Endodermal cell (in vitro differentiated cells): ENCODE results near the gene FAM217A. TPM values are rescaled to one million over a fixed set of nuclear protein-coding genes. Genes with fewer than 3 reads are reported as not detected.

Experiments used
- DNase-seq: peaks from one replicate; pipeline ENCODE4 v3.0.0-alpha.2; 2017
- H3K27ac ChIP-seq: 2 replicates; pipeline ENCODE4 v1.5.1; 2013; ENCODE audit warnings: mild to moderate bottlenecking, low read depth, low read length, moderate library complexity
- H3K27me3 ChIP-seq: 2 replicates; pipeline ENCODE4 v1.6.1; 2013; ENCODE audit warnings: mild to moderate bottlenecking, low read length, moderate library complexity; ENCODE audit not compliant: insufficient read depth, control insufficient read depth, poor library complexity, severe bottlenecking
- H3K36me3 ChIP-seq: 2 replicates; pipeline ENCODE4 v1.7.0; 2013; ENCODE audit warnings: mild to moderate bottlenecking, low read length, moderate library complexity; ENCODE audit not compliant: control insufficient read depth, insufficient read depth
- H3K4me1 ChIP-seq: one replicate; pipeline ENCODE4 v1.7.0; 2013; ENCODE audit warnings: low read length; ENCODE audit not compliant: control insufficient read depth, insufficient read depth
- H3K4me3 ChIP-seq: 2 replicates; pipeline ENCODE4 v1.5.1; 2013; ENCODE audit warnings: mild to moderate bottlenecking, low read length, moderate library complexity
- H3K9ac ChIP-seq: 2 replicates; pipeline ENCODE4 v1.6.1; 2013; ENCODE audit warnings: mild to moderate bottlenecking, low read length, moderate library complexity; ENCODE audit not compliant: poor library complexity, severe bottlenecking; ENCODE audit errors: extremely low read depth
- H3K9me3 ChIP-seq: 2 replicates; pipeline ENCODE4 v1.6.1; 2013; ENCODE audit warnings: mild to moderate bottlenecking, low read length, moderate library complexity; ENCODE audit not compliant: control insufficient read depth
- H3K27ac Mint-ChIP-seq: 2 replicates; pipeline ENCODE4 v1.8.0; 2020; ENCODE audit warnings: mixed read lengths
- H3K27me3 Mint-ChIP-seq: 2 replicates; pipeline ENCODE4 v1.8.0; 2021; ENCODE audit warnings: mild to moderate bottlenecking, mixed read lengths; ENCODE audit not compliant: insufficient read depth
- H3K36me3 Mint-ChIP-seq: 2 replicates; pipeline ENCODE4 v1.8.0; 2020; ENCODE audit warnings: low read depth, mixed read lengths
- H3K4me1 Mint-ChIP-seq: 2 replicates; pipeline ENCODE4 v1.8.0; 2020; ENCODE audit warnings: mixed read lengths
- H3K4me3 Mint-ChIP-seq: 2 replicates; pipeline ENCODE4 v1.8.0; 2020; ENCODE audit warnings: mild to moderate bottlenecking, moderate library complexity, mixed read lengths
- H3K9me3 Mint-ChIP-seq: 2 replicates; pipeline ENCODE4 v1.8.0; 2020; ENCODE audit warnings: mild to moderate bottlenecking, mixed read lengths
- WGBS, 2 experiments: methylation state at CpG; one replicate each; pipeline versions ENCODE4 v1.1.5 to v1.1.7; 2013; ENCODE audit warnings: missing lambda C conversion rate in 2 of 2, mixed read lengths in 1 of 2; ENCODE audit not compliant: insufficient coverage in 1 of 2, insufficient read length in 1 of 2; 5-methylcytosine and 5-hydroxymethylcytosine counted together
- total RNA-seq, 2 donors: library from RNA; stranded (reverse); fragmentation: NEBNext Ultra II Directional in 1 of 2; extraction: Animal tissue kit (Norgen Biotek cat#: 25700) in 1 of 2; gene quantifications; 2 replicates in 1 of 2; 3 replicates in 1 of 2; pipeline ENCODE4 v1.2.1, GENCODE V29; 2021
- TF ChIP-seq, protein P1 (sequence below): fragments of 200-600 bp; sonication (generic); conservative IDR thresholded peaks from 2 replicates; pipeline ENCODE4 v1.5.0; 2021; ENCODE audit warnings: antibody characterized with exemption, mild to moderate bottlenecking

The FAM217A gene
- total RNA-seq, 2 donors from 2014 or later: not detected

DNA sequence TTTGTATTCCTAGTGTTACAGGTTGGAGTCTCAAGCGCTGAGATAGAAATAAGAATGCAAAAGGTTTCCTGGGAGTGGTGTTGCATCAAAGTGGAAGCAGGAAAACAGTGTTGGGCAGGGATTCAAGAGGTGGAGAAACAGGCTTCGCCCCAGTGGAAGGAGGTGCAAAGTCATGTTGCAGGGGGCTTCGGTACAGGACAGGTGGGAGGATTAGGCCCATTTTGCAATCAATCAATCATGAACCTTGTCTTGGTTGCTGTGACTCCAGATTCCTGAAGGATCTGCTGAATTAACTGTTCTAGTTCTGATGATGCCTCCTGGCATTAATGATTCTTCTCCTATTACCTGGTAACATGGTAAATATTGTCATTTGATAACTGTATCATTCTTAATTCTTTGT is 22.4 kb upstream of the FAM217A start:
- no peaks in the 10 kb centered on the region for H3K9me3 ChIP-seq
- Mint-ChIP-seq H3K27ac (no peak overlapping the region), H3K4me3 (no peak overlapping the region), H3K4me1 (peaks cover 17% of the 10 kb centered on the region), H3K27me3 (no peaks in the 10 kb centered on the region), H3K36me3 (no peaks in the 10 kb centered on the region), H3K9me3 (no peaks in the 10 kb centered on the region)
- H3K4me3 ChIP-seq: no peak overlapping the region
- TF ChIP-seq, protein P1, sequence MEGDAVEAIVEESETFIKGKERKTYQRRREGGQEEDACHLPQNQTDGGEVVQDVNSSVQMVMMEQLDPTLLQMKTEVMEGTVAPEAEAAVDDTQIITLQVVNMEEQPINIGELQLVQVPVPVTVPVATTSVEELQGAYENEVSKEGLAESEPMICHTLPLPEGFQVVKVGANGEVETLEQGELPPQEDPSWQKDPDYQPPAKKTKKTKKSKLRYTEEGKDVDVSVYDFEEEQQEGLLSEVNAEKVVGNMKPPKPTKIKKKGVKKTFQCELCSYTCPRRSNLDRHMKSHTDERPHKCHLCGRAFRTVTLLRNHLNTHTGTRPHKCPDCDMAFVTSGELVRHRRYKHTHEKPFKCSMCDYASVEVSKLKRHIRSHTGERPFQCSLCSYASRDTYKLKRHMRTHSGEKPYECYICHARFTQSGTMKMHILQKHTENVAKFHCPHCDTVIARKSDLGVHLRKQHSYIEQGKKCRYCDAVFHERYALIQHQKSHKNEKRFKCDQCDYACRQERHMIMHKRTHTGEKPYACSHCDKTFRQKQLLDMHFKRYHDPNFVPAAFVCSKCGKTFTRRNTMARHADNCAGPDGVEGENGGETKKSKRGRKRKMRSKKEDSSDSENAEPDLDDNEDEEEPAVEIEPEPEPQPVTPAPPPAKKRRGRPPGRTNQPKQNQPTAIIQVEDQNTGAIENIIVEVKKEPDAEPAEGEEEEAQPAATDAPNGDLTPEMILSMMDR: no peak
- no peak for DNase-seq
- no peak overlapping the region for H3K27ac ChIP-seq
- WGBS, 2 experiments: 75 to 77% methylated on average over 3 of the region's 3 CpGs
- no peaks in the 10 kb centered on the region for H3K27me3 ChIP-seq
- no peaks in the 10 kb centered on the region for H3K4me1 ChIP-seq
- H3K36me3 ChIP-seq: no peaks in the 10 kb centered on the region
- no peak overlapping the region for H3K9ac ChIP-seq

DNA sequence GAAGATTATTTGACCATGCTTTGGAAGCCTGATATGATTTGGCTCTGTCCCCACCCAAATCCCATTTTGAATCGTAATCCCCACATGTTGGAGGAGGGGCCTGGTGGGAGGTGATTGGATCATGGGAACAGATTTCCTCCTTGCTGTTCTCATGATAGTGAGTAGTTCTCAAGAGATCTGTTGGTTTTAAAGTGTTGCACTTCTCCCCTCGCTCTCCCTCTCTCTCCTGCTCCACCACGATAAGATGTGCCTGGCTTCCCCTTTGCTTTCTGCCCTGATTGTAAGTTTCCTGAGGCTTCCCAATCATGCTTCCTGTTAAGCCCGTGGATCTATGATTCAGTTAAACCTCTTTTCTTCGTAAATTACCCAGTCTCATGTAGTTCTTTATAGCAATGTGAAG is 21.7 kb upstream of the FAM217A start:
- Histone ChIP-seq H3K27me3 (no peaks in the 10 kb centered on the region), H3K36me3 (no peaks in the 10 kb centered on the region), H3K27ac (no peak overlapping the region), H3K9me3 (no peaks in the 10 kb centered on the region), H3K4me1 (no peaks in the 10 kb centered on the region), H3K4me3 (no peak overlapping the region), H3K9ac (no peak overlapping the region)
- H3K4me3 Mint-ChIP-seq: no peak overlapping the region
- no peaks in the 10 kb centered on the region for H3K9me3 Mint-ChIP-seq
- DNase-seq: no peak
- H3K27me3 Mint-ChIP-seq: no peaks in the 10 kb centered on the region
- TF ChIP-seq, protein P1: no peak
- H3K4me1 Mint-ChIP-seq: peaks cover 11% of the 10 kb centered on the region
- 90 to 95% methylated on average over 3 to 5 of the region's 5 CpGs for WGBS, 2 experiments
- H3K27ac Mint-ChIP-seq: no peak overlapping the region
- H3K36me3 Mint-ChIP-seq: no peaks in the 10 kb centered on the region

DNA sequence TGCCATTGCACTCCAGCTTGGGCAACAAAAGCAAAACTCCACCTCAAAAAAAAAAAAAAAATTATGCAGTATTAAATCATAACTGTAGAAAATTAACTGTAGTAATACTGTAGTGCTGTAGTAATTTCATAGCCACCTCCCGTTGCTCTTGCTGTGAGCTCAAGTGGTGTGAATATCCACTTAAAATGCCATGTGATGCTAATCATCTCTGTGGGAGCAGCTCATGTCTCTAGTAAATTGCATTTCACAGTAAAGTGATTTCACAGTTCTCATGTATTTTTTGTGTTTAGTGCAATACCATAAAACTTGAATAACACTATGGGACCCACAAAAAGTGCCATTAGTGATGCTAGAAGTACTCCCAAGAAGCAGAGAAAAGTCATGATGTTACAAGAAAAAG is 14.4 kb upstream of the FAM217A start:
- Mint-ChIP-seq H3K4me1 (no peaks in the 10 kb centered on the region), H3K27me3 (no peaks in the 10 kb centered on the region), H3K27ac (no peak overlapping the region), H3K4me3 (no peak overlapping the region), H3K9me3 (no peaks in the 10 kb centered on the region), H3K36me3 (no peaks in the 10 kb centered on the region)
- Histone ChIP-seq H3K4me3 (no peak overlapping the region), H3K27ac (no peak overlapping the region), H3K27me3 (no peaks in the 10 kb centered on the region), H3K9ac (no peak overlapping the region), H3K36me3 (no peaks in the 10 kb centered on the region), H3K4me1 (no peaks in the 10 kb centered on the region), H3K9me3 (no peaks in the 10 kb centered on the region)
- TF ChIP-seq, protein P1: no peak
- WGBS, 2 experiments: 83% methylated on average over 1 of the region's 1 CpG; no CpG with 5 or more reads in 1 of the 2 experiments
- DNase-seq: no peak
